Measurements from ENCODE around the gene DIO3. TPM values are rescaled to one million over a fixed set of nuclear protein-coding genes. Genes with fewer than 3 reads are reported as not detected.

DIO3 gene
- total RNA-seq, 1 experiment from 2014 or later: not detected

- Histone ChIP-seq H4K91ac (ENCODE audit: insufficient read length, low read depth, low read length) (no peak overlapping the region), H4K8ac (replicated peaks; ENCODE audit: insufficient read length, low read depth, low read length) (no peak overlapping the region), H3K9ac (ENCODE audit: extremely low read depth, insufficient read length, low read length) (no peak overlapping the region), H3T11ph (ENCODE audit: low read length) (no peak overlapping the region), H2BK15ac (ENCODE audit: low read depth, low read length) (no peak overlapping the region), H3K4me2 (ENCODE audit: insufficient read depth, insufficient read length, low read length) (no peak overlapping the region), H2AK5ac (ENCODE audit: insufficient read length, low read length) (no peak overlapping the region), H2BK120ac (ENCODE audit: low read depth, low read length, poor library complexity, severe bottlenecking) (no peak overlapping the region), H3K79me2 (ENCODE audit: insufficient read depth, low read length) (no peaks in the 10 kb centered on the region), H2BK12ac (ENCODE audit: insufficient read length, low read depth, low read length) (no peak overlapping the region), H3K79me1 (ENCODE audit: insufficient read depth, low read depth, low read length, poor library complexity, severe bottlenecking) (no peaks in the 10 kb centered on the region), H3K27ac (ENCODE audit: insufficient read length, low read depth, low read length) (no peak overlapping the region), H2BK5ac (ENCODE audit: insufficient read length, low read length) (no peak overlapping the region), H3K4me1 (ENCODE audit: insufficient read depth, low read length) (no peaks in the 10 kb centered on the region), H3K9me3 (ENCODE audit: control insufficient read depth, low read depth, low read length) (peaks cover 6% of the 10 kb centered on the region), H2BK20ac (ENCODE audit: low read depth, low read length, poor library complexity, severe bottlenecking) (no peak overlapping the region), H4K20me1 (ENCODE audit: control insufficient read depth, insufficient read depth, insufficient read length) (no peaks in the 10 kb centered on the region), H2AFZ (ENCODE audit: low read length) (no peak overlapping the region), H3K27me3 (ENCODE audit: insufficient read depth, low read length) (no peaks in the 10 kb centered on the region), H3K23ac (ENCODE audit: insufficient read length, low read depth, low read length) (no peak overlapping the region), H3K4ac (ENCODE audit: low read depth, low read length) (no peak overlapping the region), H3K14ac (ENCODE audit: insufficient read depth, low read length) (no peak overlapping the region; the same call in 1 of the 2 replicates), H3K18ac (ENCODE audit: insufficient read length, low read depth, low read length) (no peak overlapping the region), H3K56ac (ENCODE audit: insufficient read length, low read depth, low read length) (no peak overlapping the region), H4K5ac (ENCODE audit: insufficient read length, low read depth, low read length) (no peak overlapping the region), H3K23me2 (ENCODE audit: insufficient read length, low read depth, low read length, poor library complexity, severe bottlenecking) (no peaks in the 10 kb centered on the region)
- WGBS (ENCODE audit: extremely low coverage, insufficient read length, low lambda C conversion rate): no CpG with 5 or more reads among the region's 16 CpGs
- Mint-ChIP-seq H3K4me1 (peaks cover 0 to 7% of the 10 kb centered on the region in 2 experiments; a peak in 1 of 4 replicates), H3K36me3 (ENCODE audit: insufficient read depth in 1 of 3, low read depth in 3 of 3) (peaks cover 0 to 6% (median 2%) of the 10 kb centered on the region in 3 experiments; a peak in 3 of 7 replicates), H3K27ac (no peak overlapping the region), H3K27me3 (ENCODE audit: low read depth) (peaks cover 53% of the 10 kb centered on the region), H3K4me3 (no peak overlapping the region), H3K9me3 (peaks cover 7 to 14% of the 10 kb centered on the region in 2 experiments)
- DNase-seq: no peak
- TF ChIP-seq, protein P1, sequence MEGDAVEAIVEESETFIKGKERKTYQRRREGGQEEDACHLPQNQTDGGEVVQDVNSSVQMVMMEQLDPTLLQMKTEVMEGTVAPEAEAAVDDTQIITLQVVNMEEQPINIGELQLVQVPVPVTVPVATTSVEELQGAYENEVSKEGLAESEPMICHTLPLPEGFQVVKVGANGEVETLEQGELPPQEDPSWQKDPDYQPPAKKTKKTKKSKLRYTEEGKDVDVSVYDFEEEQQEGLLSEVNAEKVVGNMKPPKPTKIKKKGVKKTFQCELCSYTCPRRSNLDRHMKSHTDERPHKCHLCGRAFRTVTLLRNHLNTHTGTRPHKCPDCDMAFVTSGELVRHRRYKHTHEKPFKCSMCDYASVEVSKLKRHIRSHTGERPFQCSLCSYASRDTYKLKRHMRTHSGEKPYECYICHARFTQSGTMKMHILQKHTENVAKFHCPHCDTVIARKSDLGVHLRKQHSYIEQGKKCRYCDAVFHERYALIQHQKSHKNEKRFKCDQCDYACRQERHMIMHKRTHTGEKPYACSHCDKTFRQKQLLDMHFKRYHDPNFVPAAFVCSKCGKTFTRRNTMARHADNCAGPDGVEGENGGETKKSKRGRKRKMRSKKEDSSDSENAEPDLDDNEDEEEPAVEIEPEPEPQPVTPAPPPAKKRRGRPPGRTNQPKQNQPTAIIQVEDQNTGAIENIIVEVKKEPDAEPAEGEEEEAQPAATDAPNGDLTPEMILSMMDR (conservative IDR thresholded peaks at IDR 0.05): no peak
These were observed 13.2 kb upstream of the DIO3 start for GRCh38 chr14:101547961-101548669.

Measured in H9 (cell line).